ENCODE measurements around the gene DRAM2.
A peak's percentile ranks its signal among the peaks of the same experiment; 100 is the strongest.

The DRAM2 gene

GRCh38 chr1:111139956-111140679 lies at the start of gene DRAM2, which contains the start of gene CEPT1:
DRAM2 (minus strand) TSS chr1:111140093; CDS start chr1:111131554, 8,539 bp downstream.
CEPT1 (plus strand) TSS chr1:111140223; CDS start chr1:111147715, 7,492 bp downstream.
- Histone ChIP-seq H3K27me3 (ENCODE audit: control insufficient read depth, insufficient read depth, low read length) (no peaks in the 10 kb centered on the region), H3K4me1 (ENCODE audit: control insufficient read depth, low read depth, low read length) (peaks cover 18% of the 10 kb centered on the region), H3K9me3 (ENCODE audit: control insufficient read depth, low read depth, low read length) (no peaks in the 10 kb centered on the region), H3K36me3 (ENCODE audit: control insufficient read depth, low read depth, low read length) (peaks cover 8% of the 10 kb centered on the region), H3K9ac (ENCODE audit: low read length) (peak within 1 kb of the TSS; percentile 92), H3K4me3 (ENCODE audit: low read length) (peak within 1 kb of the TSS; percentile 98), H3K27ac (ENCODE audit: low read length) (peak within 1 kb of the TSS; percentile 93)

- peaks cover 42% of the 10 kb centered on the region for H3K36me3 ChIP-seq (ENCODE audit: control insufficient read depth, low read depth, low read length)
These were observed 44.8 kb upstream of the DRAM2 start for GRCh38 chr1:111184663-111185062.

DNA sequence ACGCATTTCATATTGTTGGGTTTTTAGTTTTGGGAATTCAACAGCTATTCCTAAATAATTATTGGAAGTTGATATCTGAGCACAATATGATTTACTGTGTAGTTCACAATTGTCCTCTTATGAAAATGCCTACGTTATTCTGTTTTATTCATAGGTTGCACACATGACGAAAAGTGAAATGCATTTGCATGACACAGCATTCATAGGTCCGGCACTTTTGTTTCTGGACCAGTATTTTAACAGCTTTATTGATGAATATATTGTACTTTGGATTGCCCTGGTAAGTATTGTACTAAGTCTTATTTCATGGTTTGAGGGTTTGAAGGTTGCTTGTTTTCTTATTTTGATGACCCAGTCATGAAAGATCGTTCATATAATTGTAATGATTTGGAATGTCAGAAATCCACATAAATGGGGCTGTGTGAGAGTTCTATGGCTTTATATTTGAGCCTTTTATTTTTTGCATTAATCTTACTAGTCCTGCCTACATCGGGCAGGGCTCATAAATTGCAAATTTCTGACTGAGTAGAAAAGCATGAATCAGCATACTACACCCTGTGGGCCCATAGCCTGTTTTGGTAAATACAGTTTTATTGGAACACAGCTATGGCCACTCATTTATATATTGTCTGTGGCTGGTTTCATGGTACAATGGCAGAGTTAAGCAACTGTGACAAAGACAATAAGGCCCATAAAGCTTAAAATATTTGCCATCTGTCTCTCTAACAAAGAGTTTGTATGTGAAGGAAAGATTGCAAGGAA lies 43.6 kb upstream of the DRAM2 start:
- Histone ChIP-seq H3K27ac (ENCODE audit: low read length) (no peak overlapping the region), H3K36me3 (ENCODE audit: control insufficient read depth, low read depth, low read length) (peaks cover 43% of the 10 kb centered on the region), H3K9me3 (ENCODE audit: control insufficient read depth, low read depth, low read length) (no peaks in the 10 kb centered on the region), H3K4me3 (ENCODE audit: low read length) (no peak overlapping the region), H3K4me1 (ENCODE audit: control insufficient read depth, low read depth, low read length) (no peaks in the 10 kb centered on the region), H3K27me3 (ENCODE audit: control insufficient read depth, insufficient read depth, low read length) (no peaks in the 10 kb centered on the region), H3K9ac (ENCODE audit: low read length) (no peak overlapping the region)

More at GRCh38 chr1:111184663-111185062, 44.8 kb upstream of the DRAM2 start:
- no peaks in the 10 kb centered on the region for H3K27me3 ChIP-seq (ENCODE audit: control insufficient read depth, insufficient read depth, low read length)
- H3K27ac ChIP-seq (ENCODE audit: low read length): no peak overlapping the region
- H3K4me1 ChIP-seq (ENCODE audit: control insufficient read depth, low read depth, low read length): no peaks in the 10 kb centered on the region
- H3K9ac ChIP-seq (ENCODE audit: low read length): no peak overlapping the region
- H3K4me3 ChIP-seq (ENCODE audit: low read length): no peak overlapping the region
- H3K9me3 ChIP-seq (ENCODE audit: control insufficient read depth, low read depth, low read length): no peaks in the 10 kb centered on the region

DNA sequence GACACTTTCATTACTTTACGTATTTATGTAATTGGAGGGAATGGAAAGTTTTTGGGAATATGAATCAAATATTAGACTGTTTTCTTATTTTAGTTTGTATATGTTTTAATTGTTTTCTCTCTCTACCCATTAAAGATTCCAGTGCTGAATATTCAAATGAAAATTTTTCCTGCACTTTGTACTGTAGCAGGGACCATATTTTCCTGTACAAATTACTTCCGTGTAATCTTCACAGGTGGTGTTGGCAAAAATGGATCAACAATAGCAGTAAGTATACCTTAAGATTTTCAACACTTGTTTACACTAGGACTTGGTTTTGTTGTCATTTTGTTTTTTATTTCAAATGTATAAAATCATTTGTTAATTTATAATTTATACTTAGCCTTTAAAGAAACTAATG lies 42.2 kb upstream of the DRAM2 start:
- H3K4me3 ChIP-seq (ENCODE audit: low read length): no peak overlapping the region
- peaks cover 47% of the 10 kb centered on the region for H3K36me3 ChIP-seq (ENCODE audit: control insufficient read depth, low read depth, low read length)

GRCh38 chr1:111179968-111180533 lies 40.2 kb upstream of the DRAM2 start:
- Histone ChIP-seq H3K27ac (ENCODE audit: low read length) (no peak overlapping the region), H3K4me1 (ENCODE audit: control insufficient read depth, low read depth, low read length) (no peaks in the 10 kb centered on the region), H3K36me3 (ENCODE audit: control insufficient read depth, low read depth, low read length) (peaks cover 42% of the 10 kb centered on the region), H3K9ac (ENCODE audit: low read length) (no peak overlapping the region), H3K4me3 (ENCODE audit: low read length) (no peak overlapping the region), H3K27me3 (ENCODE audit: control insufficient read depth, insufficient read depth, low read length) (no peaks in the 10 kb centered on the region), H3K9me3 (ENCODE audit: control insufficient read depth, low read depth, low read length) (no peaks in the 10 kb centered on the region)

More for the DNA sequence above, 42.2 kb upstream of the DRAM2 start:
- no peak overlapping the region for H3K9ac ChIP-seq (ENCODE audit: low read length)
- H3K27me3 ChIP-seq (ENCODE audit: control insufficient read depth, insufficient read depth, low read length): no peaks in the 10 kb centered on the region
- no peaks in the 10 kb centered on the region for H3K4me1 ChIP-seq (ENCODE audit: control insufficient read depth, low read depth, low read length)
- no peaks in the 10 kb centered on the region for H3K9me3 ChIP-seq (ENCODE audit: control insufficient read depth, low read depth, low read length)
- H3K27ac ChIP-seq (ENCODE audit: low read length): no peak overlapping the region

DNA sequence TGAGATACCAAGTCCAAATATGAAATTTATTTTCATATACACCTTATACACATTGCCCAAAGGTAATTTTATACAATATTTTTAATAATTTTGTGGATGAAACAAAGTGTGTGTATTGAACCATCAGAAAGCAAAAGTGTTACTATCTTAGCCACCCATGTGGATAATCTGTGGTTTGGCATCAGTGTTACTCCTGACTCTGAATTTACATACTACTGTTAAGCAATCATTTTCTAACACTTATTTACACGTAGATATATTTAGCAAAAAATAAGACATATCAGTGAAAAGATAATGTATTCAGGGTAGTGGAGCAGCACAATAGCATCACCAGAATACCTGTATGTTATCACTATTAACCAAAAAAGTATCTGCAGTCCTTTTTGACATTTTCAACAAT lies 36.8 kb upstream of the DRAM2 start:
- Histone ChIP-seq H3K36me3 (ENCODE audit: control insufficient read depth, low read depth, low read length) (peaks cover 27% of the 10 kb centered on the region), H3K4me1 (ENCODE audit: control insufficient read depth, low read depth, low read length) (no peaks in the 10 kb centered on the region), H3K4me3 (ENCODE audit: low read length) (no peak overlapping the region), H3K9ac (ENCODE audit: low read length) (no peak overlapping the region), H3K27ac (ENCODE audit: low read length) (no peak overlapping the region), H3K9me3 (ENCODE audit: control insufficient read depth, low read depth, low read length) (no peaks in the 10 kb centered on the region), H3K27me3 (ENCODE audit: control insufficient read depth, insufficient read depth, low read length) (no peaks in the 10 kb centered on the region)

DNA sequence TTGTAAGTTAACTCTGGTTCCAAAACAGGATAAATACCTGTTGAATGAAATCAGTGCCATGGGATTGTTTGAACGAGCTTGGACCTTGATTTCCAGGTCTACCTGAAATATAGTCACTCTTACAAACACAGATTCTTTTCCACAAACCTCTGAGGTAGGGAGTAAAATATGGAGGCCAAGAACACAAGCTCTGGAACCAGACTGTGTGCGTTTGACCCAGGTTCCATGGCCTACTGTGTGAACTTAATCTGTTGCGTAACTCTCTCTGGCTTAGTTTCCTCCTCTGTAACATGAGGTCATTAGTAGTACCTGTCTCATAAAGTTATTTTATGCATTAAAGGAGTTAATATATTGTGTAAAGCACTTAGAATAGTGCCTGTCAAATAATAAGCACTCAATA lies 35.5 kb upstream of the DRAM2 start:
- Histone ChIP-seq H3K4me3 (ENCODE audit: low read length) (no peak overlapping the region), H3K36me3 (ENCODE audit: control insufficient read depth, low read depth, low read length) (peaks cover 26% of the 10 kb centered on the region), H3K27ac (ENCODE audit: low read length) (no peak overlapping the region), H3K27me3 (ENCODE audit: control insufficient read depth, insufficient read depth, low read length) (no peaks in the 10 kb centered on the region), H3K9me3 (ENCODE audit: control insufficient read depth, low read depth, low read length) (no peaks in the 10 kb centered on the region), H3K4me1 (ENCODE audit: control insufficient read depth, low read depth, low read length) (no peaks in the 10 kb centered on the region), H3K9ac (ENCODE audit: low read length) (no peak overlapping the region)

GRCh38 chr1:111174070-111174469 lies 34.2 kb upstream of the DRAM2 start:
- Histone ChIP-seq H3K9ac (ENCODE audit: low read length) (no peak overlapping the region), H3K4me1 (ENCODE audit: control insufficient read depth, low read depth, low read length) (no peaks in the 10 kb centered on the region), H3K4me3 (ENCODE audit: low read length) (no peak overlapping the region), H3K36me3 (ENCODE audit: control insufficient read depth, low read depth, low read length) (peaks cover 29% of the 10 kb centered on the region), H3K27ac (ENCODE audit: low read length) (no peak overlapping the region), H3K27me3 (ENCODE audit: control insufficient read depth, insufficient read depth, low read length) (no peaks in the 10 kb centered on the region), H3K9me3 (ENCODE audit: control insufficient read depth, low read depth, low read length) (no peaks in the 10 kb centered on the region)

- Histone ChIP-seq H3K4me3 (ENCODE audit: low read length) (no peak overlapping the region), H3K36me3 (ENCODE audit: control insufficient read depth, low read depth, low read length) (peaks cover 25% of the 10 kb centered on the region), H3K9ac (ENCODE audit: low read length) (no peak overlapping the region), H3K27me3 (ENCODE audit: control insufficient read depth, insufficient read depth, low read length) (no peaks in the 10 kb centered on the region), H3K4me1 (ENCODE audit: control insufficient read depth, low read depth, low read length) (no peaks in the 10 kb centered on the region), H3K9me3 (ENCODE audit: control insufficient read depth, low read depth, low read length) (no peaks in the 10 kb centered on the region), H3K27ac (ENCODE audit: low read length) (no peak overlapping the region)
These were observed 32.6 kb upstream of the DRAM2 start for GRCh38 chr1:111172463-111172862.

GRCh38 chr1:111164151-111164550 lies 24.3 kb upstream of the DRAM2 start:
- H3K36me3 ChIP-seq (ENCODE audit: control insufficient read depth, low read depth, low read length): peaks cover 30% of the 10 kb centered on the region
- no peak overlapping the region for H3K27ac ChIP-seq (ENCODE audit: low read length)
- no peaks in the 10 kb centered on the region for H3K4me1 ChIP-seq (ENCODE audit: control insufficient read depth, low read depth, low read length)
- no peak overlapping the region for H3K9ac ChIP-seq (ENCODE audit: low read length)
- no peaks in the 10 kb centered on the region for H3K27me3 ChIP-seq (ENCODE audit: control insufficient read depth, insufficient read depth, low read length)
- H3K4me3 ChIP-seq (ENCODE audit: low read length): no peak overlapping the region
- H3K9me3 ChIP-seq (ENCODE audit: control insufficient read depth, low read depth, low read length): no peaks in the 10 kb centered on the region

DNA sequence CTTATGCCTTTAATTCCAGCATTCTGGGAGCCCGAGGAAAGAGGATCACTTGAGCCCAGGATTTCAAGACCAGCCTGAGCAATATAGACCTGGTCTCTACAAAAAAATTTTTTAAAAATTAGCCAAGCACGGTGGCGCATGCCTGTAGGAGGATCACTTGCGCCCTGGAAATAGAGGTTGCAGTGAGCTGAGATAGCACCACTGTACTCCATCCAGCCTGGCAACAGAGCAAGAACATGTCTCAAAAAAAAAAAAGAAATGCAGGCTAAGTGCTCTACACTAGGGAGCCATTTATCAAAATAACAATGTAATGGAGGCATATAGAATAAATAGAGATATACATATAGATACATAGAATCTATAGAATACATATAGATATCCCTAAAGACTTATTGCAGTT lies 23.5 kb upstream of the DRAM2 start:
- no peaks in the 10 kb centered on the region for H3K9me3 ChIP-seq (ENCODE audit: control insufficient read depth, low read depth, low read length)
- H3K36me3 ChIP-seq (ENCODE audit: control insufficient read depth, low read depth, low read length): peaks cover 30% of the 10 kb centered on the region
- no peak overlapping the region for H3K27ac ChIP-seq (ENCODE audit: low read length)
- no peaks in the 10 kb centered on the region for H3K4me1 ChIP-seq (ENCODE audit: control insufficient read depth, low read depth, low read length)
- no peaks in the 10 kb centered on the region for H3K27me3 ChIP-seq (ENCODE audit: control insufficient read depth, insufficient read depth, low read length)
- H3K4me3 ChIP-seq (ENCODE audit: low read length): no peak overlapping the region
- H3K9ac ChIP-seq (ENCODE audit: low read length): no peak overlapping the region
